ENCODE measurements around the gene LCN12.

DNA sequence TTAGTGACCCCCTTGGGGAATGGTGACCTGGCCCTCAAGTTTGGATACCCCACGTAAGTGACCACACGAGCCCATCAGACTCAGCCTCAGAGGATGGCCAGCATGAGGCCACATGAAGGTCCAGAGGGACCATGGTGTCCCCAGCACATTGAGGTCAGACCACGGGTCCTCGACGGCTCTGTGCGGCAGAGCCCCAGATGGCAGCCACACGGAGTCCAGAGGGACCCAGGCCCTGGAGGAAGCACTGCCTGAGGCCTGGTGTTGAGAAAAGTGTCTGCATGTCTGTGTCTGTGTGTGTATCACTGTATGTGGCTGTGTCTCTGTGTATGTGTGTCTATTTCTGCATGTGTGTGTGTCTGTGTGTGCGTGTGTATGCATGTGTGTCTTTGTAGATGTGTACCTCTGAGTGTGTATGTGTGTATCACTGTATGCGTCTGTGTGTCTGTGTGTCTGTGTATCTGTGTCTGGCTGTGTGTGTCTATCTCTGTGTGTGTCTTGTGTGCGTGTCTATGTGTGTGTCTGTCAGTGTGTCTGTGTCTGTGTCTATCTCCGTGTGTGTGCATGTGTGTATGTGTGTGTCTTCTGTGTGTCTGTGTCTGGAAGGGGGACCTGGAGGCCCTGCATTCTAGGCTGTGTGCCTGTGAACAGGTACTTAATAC lies 31.7 kb downstream of the LCN12 start:
- TF ChIP-seq, protein P1, sequence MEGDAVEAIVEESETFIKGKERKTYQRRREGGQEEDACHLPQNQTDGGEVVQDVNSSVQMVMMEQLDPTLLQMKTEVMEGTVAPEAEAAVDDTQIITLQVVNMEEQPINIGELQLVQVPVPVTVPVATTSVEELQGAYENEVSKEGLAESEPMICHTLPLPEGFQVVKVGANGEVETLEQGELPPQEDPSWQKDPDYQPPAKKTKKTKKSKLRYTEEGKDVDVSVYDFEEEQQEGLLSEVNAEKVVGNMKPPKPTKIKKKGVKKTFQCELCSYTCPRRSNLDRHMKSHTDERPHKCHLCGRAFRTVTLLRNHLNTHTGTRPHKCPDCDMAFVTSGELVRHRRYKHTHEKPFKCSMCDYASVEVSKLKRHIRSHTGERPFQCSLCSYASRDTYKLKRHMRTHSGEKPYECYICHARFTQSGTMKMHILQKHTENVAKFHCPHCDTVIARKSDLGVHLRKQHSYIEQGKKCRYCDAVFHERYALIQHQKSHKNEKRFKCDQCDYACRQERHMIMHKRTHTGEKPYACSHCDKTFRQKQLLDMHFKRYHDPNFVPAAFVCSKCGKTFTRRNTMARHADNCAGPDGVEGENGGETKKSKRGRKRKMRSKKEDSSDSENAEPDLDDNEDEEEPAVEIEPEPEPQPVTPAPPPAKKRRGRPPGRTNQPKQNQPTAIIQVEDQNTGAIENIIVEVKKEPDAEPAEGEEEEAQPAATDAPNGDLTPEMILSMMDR (IDR thresholded peaks at IDR 0.05) = no peak
- TF ChIP-seq POLR2A (IDR thresholded peaks at IDR 0.05) = no peak

All from heart left ventricle (tissue), 13 donors.